22Rv1 (cell line): ENCODE results near the gene TMEM39B.

ENCODE experiments used
- CTCF ChIP-seq: fragments of 450-650 bp; IDR thresholded peaks from 2 replicates; pipeline ENCODE4 v1.5.1; 2017; ENCODE audit warnings: mild to moderate bottlenecking
- ZFX ChIP-seq: fragments of 450-650 bp; IDR thresholded peaks from 2 replicates; pipeline ENCODE4 v1.6.1; 2017; ENCODE audit warnings: antibody characterized with exemption, borderline replicate concordance

- TF ChIP-seq CTCF (no peak), ZFX (no peak)
Measured at GRCh38 chr1:32144033-32144432, 71.3 kb downstream of the TMEM39B start.
